Stimulated activated effector memory CD8-positive, alpha-beta T cell treated with anti-CD3 and anti-CD28 coated beads, Interleukin-12 subunit alpha, Interleukin-12 subunit beta, amount 100 ng/mL, for 72 hours (primary cell): Measurements from ENCODE around the gene HS6ST3.
"Not testable (repeated sequence)": the region's sequence is repeated elsewhere in the genome, so short reads cannot be mapped to it uniquely, and the experiment has no call there.

Experiments used
- ATAC-seq: fragments of 150-1000 bp; cut with Tn5 transposase; 2 replicates; pipeline ENCODE4 v1.10.0; 2021
- DNase-seq, 2 donors: peaks; one replicate each; pipeline ENCODE4 v3.0.0; 2021 to 2022; ENCODE audit warnings: low spot score in 2 of 2
- H3K27ac Mint-ChIP-seq: one replicate; pipeline ENCODE4 v1.8.0; 2022; ENCODE audit warnings: mild to moderate bottlenecking, mixed read lengths
- H3K36me3 Mint-ChIP-seq: one replicate; pipeline ENCODE4 v1.8.0; 2022; ENCODE audit warnings: mild to moderate bottlenecking, mixed read lengths
- H3K4me1 Mint-ChIP-seq: one replicate; pipeline ENCODE4 v1.8.0; 2022; ENCODE audit warnings: mixed read lengths
- H3K4me3 Mint-ChIP-seq: one replicate; pipeline ENCODE4 v1.8.0; 2022; ENCODE audit warnings: mild to moderate bottlenecking, mixed read lengths
- H3K9me3 Mint-ChIP-seq: one replicate; pipeline ENCODE4 v1.8.0; 2022; ENCODE audit warnings: mixed read lengths

HS6ST3 gene

GRCh38 chr13:96734499-96734898 lies 644.6 kb downstream of the HS6ST3 start:
- no peak for ATAC-seq
- no peaks in the 10 kb centered on the region for H3K36me3 Mint-ChIP-seq
- peaks cover 19% of the 10 kb centered on the region for H3K9me3 Mint-ChIP-seq
- no peak overlapping the region for H3K27ac Mint-ChIP-seq
- no peak for DNase-seq
- no peaks in the 10 kb centered on the region for H3K4me1 Mint-ChIP-seq
- no peak overlapping the region for H3K4me3 Mint-ChIP-seq

GRCh38 chr13:96741779-96742178 lies 651.9 kb downstream of the HS6ST3 start:
- no peak for ATAC-seq
- DNase-seq = no peak

GRCh38 chr13:96743296-96744089 lies 653.6 kb downstream of the HS6ST3 start:
- H3K4me1 Mint-ChIP-seq = no peaks in the 10 kb centered on the region
- no peak overlapping the region for H3K4me3 Mint-ChIP-seq
- no peak for ATAC-seq

More at GRCh38 chr13:96741779-96742178, 651.9 kb downstream of the HS6ST3 start:
- peaks cover 6% of the 10 kb centered on the region for H3K9me3 Mint-ChIP-seq
- no peak overlapping the region for H3K4me3 Mint-ChIP-seq
- H3K27ac Mint-ChIP-seq = no peak overlapping the region
- no peaks in the 10 kb centered on the region for H3K36me3 Mint-ChIP-seq
- no peaks in the 10 kb centered on the region for H3K4me1 Mint-ChIP-seq

GRCh38 chr13:96744367-96745331 lies 654.7 kb downstream of the HS6ST3 start:
- Mint-ChIP-seq H3K4me1 (no peaks in the 10 kb centered on the region), H3K9me3 (peaks cover 8% of the 10 kb centered on the region), H3K27ac (no peak overlapping the region), H3K36me3 (no peaks in the 10 kb centered on the region), H3K4me3 (no peak overlapping the region)
- ATAC-seq = no peak
- DNase-seq = no peak

More at GRCh38 chr13:96743296-96744089, 653.6 kb downstream of the HS6ST3 start:
- Mint-ChIP-seq H3K27ac (no peak overlapping the region), H3K36me3 (no peaks in the 10 kb centered on the region), H3K9me3 (peaks cover 9% of the 10 kb centered on the region)
- no peak for DNase-seq

- no peaks in the 10 kb centered on the region for H3K36me3 Mint-ChIP-seq
- no peak overlapping the region for H3K4me3 Mint-ChIP-seq
- peaks cover 6% of the 10 kb centered on the region for H3K9me3 Mint-ChIP-seq
- no peak for DNase-seq
- no peaks in the 10 kb centered on the region for H3K4me1 Mint-ChIP-seq
- no peak for ATAC-seq
- no peak overlapping the region for H3K27ac Mint-ChIP-seq
Measured at GRCh38 chr13:96746886-96747285, 657.0 kb downstream of the HS6ST3 start.

- no peak overlapping the region for H3K27ac Mint-ChIP-seq
- no peak for ATAC-seq
- H3K4me3 Mint-ChIP-seq = no peak overlapping the region
- H3K36me3 Mint-ChIP-seq = no peaks in the 10 kb centered on the region
- peaks cover 6% of the 10 kb centered on the region for H3K9me3 Mint-ChIP-seq
- no peaks in the 10 kb centered on the region for H3K4me1 Mint-ChIP-seq
- DNase-seq = no peak
Measured at GRCh38 chr13:96749825-96750224, 659.9 kb downstream of the HS6ST3 start.

- Mint-ChIP-seq H3K27ac (no peak overlapping the region), H3K9me3 (peaks cover 6% of the 10 kb centered on the region), H3K4me1 (no peaks in the 10 kb centered on the region), H3K4me3 (no peak overlapping the region), H3K36me3 (no peaks in the 10 kb centered on the region)
- ATAC-seq (no peak), DNase-seq (no peak)
Measured at GRCh38 chr13:96751089-96751488, 661.2 kb downstream of the HS6ST3 start.

GRCh38 chr13:96762876-96763275 lies 673.0 kb downstream of the HS6ST3 start:
- H3K9me3 Mint-ChIP-seq = peaks cover 5% of the 10 kb centered on the region
- H3K27ac Mint-ChIP-seq = no peak overlapping the region
- H3K36me3 Mint-ChIP-seq = no peaks in the 10 kb centered on the region
- DNase-seq = no peak
- H3K4me3 Mint-ChIP-seq = no peak overlapping the region
- no peaks in the 10 kb centered on the region for H3K4me1 Mint-ChIP-seq
- ATAC-seq = no peak

GRCh38 chr13:96766306-96766705 lies 676.4 kb downstream of the HS6ST3 start:
- no peaks in the 10 kb centered on the region for H3K36me3 Mint-ChIP-seq
- no peaks in the 10 kb centered on the region for H3K4me1 Mint-ChIP-seq
- H3K27ac Mint-ChIP-seq = no peak overlapping the region
- no peak for ATAC-seq
- no peak overlapping the region for H3K4me3 Mint-ChIP-seq
- peaks cover 5% of the 10 kb centered on the region for H3K9me3 Mint-ChIP-seq
- no peak for DNase-seq

- Mint-ChIP-seq H3K27ac (no peak overlapping the region), H3K9me3 (peaks cover 5% of the 10 kb centered on the region), H3K4me1 (no peaks in the 10 kb centered on the region), H3K4me3 (no peak overlapping the region), H3K36me3 (no peaks in the 10 kb centered on the region)
- DNase-seq (no peak), ATAC-seq (no peak)
Measured at GRCh38 chr13:96768524-96768923, 678.6 kb downstream of the HS6ST3 start.

GRCh38 chr13:96769874-96770273 lies 680.0 kb downstream of the HS6ST3 start:
- ATAC-seq (no peak), DNase-seq (no peak)
- Mint-ChIP-seq H3K9me3 (peaks cover 8% of the 10 kb centered on the region), H3K27ac (no peak overlapping the region), H3K36me3 (no peaks in the 10 kb centered on the region), H3K4me3 (no peak overlapping the region), H3K4me1 (no peaks in the 10 kb centered on the region)

- H3K36me3 Mint-ChIP-seq = no peaks in the 10 kb centered on the region
- H3K4me3 Mint-ChIP-seq = no peak overlapping the region
- ATAC-seq = no peak
- no peak for DNase-seq
- no peak overlapping the region for H3K27ac Mint-ChIP-seq
- no peaks in the 10 kb centered on the region for H3K4me1 Mint-ChIP-seq
- peaks cover 14% of the 10 kb centered on the region for H3K9me3 Mint-ChIP-seq
Measured at GRCh38 chr13:96771486-96772367, 681.8 kb downstream of the HS6ST3 start.

- no peak for DNase-seq
- no peaks in the 10 kb centered on the region for H3K36me3 Mint-ChIP-seq
- H3K4me3 Mint-ChIP-seq = no peak overlapping the region
- H3K4me1 Mint-ChIP-seq = no peaks in the 10 kb centered on the region
- no peak for ATAC-seq
- no peak overlapping the region for H3K27ac Mint-ChIP-seq
- H3K9me3 Mint-ChIP-seq = peaks cover 15% of the 10 kb centered on the region
Measured at GRCh38 chr13:96772426-96772825, 682.5 kb downstream of the HS6ST3 start.

- not testable (repeated sequence) for H3K36me3 Mint-ChIP-seq, H3K4me3 Mint-ChIP-seq, ATAC-seq, H3K27ac Mint-ChIP-seq, H3K4me1 Mint-ChIP-seq, DNase-seq
- H3K9me3 Mint-ChIP-seq = peaks cover 24% of the 10 kb centered on the region
Measured at GRCh38 chr13:96778302-96778701, 688.4 kb downstream of the HS6ST3 start.

GRCh38 chr13:96779691-96780090 lies 689.8 kb downstream of the HS6ST3 start:
- Mint-ChIP-seq H3K36me3 (no peaks in the 10 kb centered on the region), H3K9me3 (peaks cover 19% of the 10 kb centered on the region), H3K27ac (no peak overlapping the region), H3K4me3 (no peak overlapping the region), H3K4me1 (no peaks in the 10 kb centered on the region)
- ATAC-seq (no peak), DNase-seq (no peak)
